Peyer's patch (tissue), 4 donors: ENCODE data around the gene P4HB.

ENCODE experiments used
- CTCF ChIP-seq, 6 experiments: fragments of 450-650 bp in 4 of 6; fragments of 200-600 bp in 2 of 6; sonication (generic) in 1 of 6; IDR thresholded peaks; one replicate each; pipeline ENCODE4 v1.5.1; 2017 to 2019; ENCODE audit warnings: antibody characterized with exemption in 6 of 6, mild to moderate bottlenecking in 3 of 6, moderate library complexity in 1 of 6
- POLR2A ChIP-seq, 2 donors: fragments of 450-650 bp; IDR thresholded peaks; one replicate each; pipeline ENCODE4 v1.5.1; 2017; ENCODE audit warnings: antibody characterized with exemption in 2 of 2, mild to moderate bottlenecking in 2 of 2, moderate library complexity in 2 of 2

- TF ChIP-seq CTCF (IDR thresholded peaks at IDR 0.05) (no peak), POLR2A (IDR thresholded peaks at IDR 0.05) (no peak)
Measured at GRCh38 chr17:81805707-81806460, 54.5 kb downstream of the P4HB start.
